Endothelial cell of umbilical vein (primary cell): Measurements from ENCODE around the gene SBK1. TPM values are rescaled to one million over a fixed set of nuclear protein-coding genes. Genes with fewer than 3 reads are reported as not detected.

Source experiments
- BruUV-seq: library from RNA; stranded (reverse); fragments of 400-500 nt; replicated peaks from 2 replicates; lab custom pipeline; 2021; lab: Mats Ljungman, UMichigan
- CTCF ChIA-PET: fragments of 300-600, 350-600 bp; sonication (Branson Sonifier 250); formaldehyde crosslinking; loops from one replicate; lab custom pipeline; 2021; ENCODE audit warnings: antibody characterized with exemption, inconsistent platforms; lab: Charles Lee
- POLR2A ChIA-PET: fragments of 300-600, 350-600 bp; sonication (Branson Sonifier 250); formaldehyde crosslinking; loops from one replicate; lab custom pipeline; 2021; ENCODE audit warnings: antibody characterized with exemption, inconsistent platforms; lab: Charles Lee
- DNase-seq: peaks from one replicate; pipeline ENCODE4 v3.0.0-alpha.2; 2011; ENCODE audit warnings: low read depth, low spot score
- FAIRE-seq: peaks from 2 replicates; lab custom pipeline; 2011; peaks lifted over from hg19 to GRCh38; lab: Jason Lieb, UNC
- H2AFZ ChIP-seq: 2 replicates; pipeline ENCODE4 v1.6.0; 2012; ENCODE audit warnings: low read depth, low read length, control low read depth, inconsistent platforms
- H3K27ac ChIP-seq: 2 replicates; pipeline ENCODE4 v1.5.1; 2011; ENCODE audit warnings: low read depth, mild to moderate bottlenecking, control low read depth, low read length, moderate library complexity; ENCODE audit not compliant: insufficient read depth
- H3K27me3 ChIP-seq, 2 experiments: 2 replicates each; pipeline versions ENCODE4 v1.6.0 to v1.6.1; 2011; ENCODE audit warnings: low read length in 2 of 2, mixed read lengths in 1 of 2; ENCODE audit not compliant: control insufficient read depth in 2 of 2, insufficient read depth in 2 of 2
- H3K36me3 ChIP-seq, 2 experiments: 2 replicates in 1 of 2; 3 replicates in 1 of 2; pipeline ENCODE4 v1.5.1; 2011; ENCODE audit warnings: low read length in 2 of 2, mild to moderate bottlenecking in 1 of 2, moderate library complexity in 1 of 2; ENCODE audit not compliant: control insufficient read depth in 2 of 2, insufficient read depth in 2 of 2; ENCODE audit errors: extremely low read depth in 1 of 2
- H3K4me1 ChIP-seq: 3 replicates; pipeline ENCODE4 v1.5.1; 2011; ENCODE audit warnings: mild to moderate bottlenecking, low read length; ENCODE audit not compliant: control insufficient read depth, insufficient read depth; ENCODE audit errors: extremely low read depth
- H3K4me2 ChIP-seq: 2 replicates; pipeline ENCODE4 v1.6.1; 2011; ENCODE audit warnings: low read length, control low read depth, mixed read lengths; ENCODE audit not compliant: insufficient read depth
- H3K4me3 ChIP-seq, 3 experiments: fragments of 200-600 bp in 1 of 3; sonication (generic), shearing (Covaris generic) in 1 of 3; replicated peaks in 1 of 3; 2 replicates each; pipeline ENCODE4 v1.5.1; 2011 to 2016; ENCODE audit warnings: control low read depth in 3 of 3, low read length in 3 of 3, mild to moderate bottlenecking in 2 of 3, inconsistent platforms in 1 of 3, low read depth in 1 of 3, moderate library complexity in 1 of 3; ENCODE audit not compliant: insufficient read depth in 1 of 3
- H3K79me2 ChIP-seq: 2 replicates; pipeline ENCODE4 v1.6.0; 2012; ENCODE audit warnings: low read length, inconsistent platforms; ENCODE audit not compliant: control insufficient read depth, insufficient read depth
- H3K9ac ChIP-seq: replicated peaks from 2 replicates; pipeline ENCODE3; 2011; ENCODE audit warnings: low read length, control low read depth; ENCODE audit not compliant: insufficient read depth; ENCODE audit errors: extremely low read depth
- H3K9me1 ChIP-seq: replicated peaks from 3 replicates; pipeline ENCODE4 v1.6.0; 2011; ENCODE audit warnings: mild to moderate bottlenecking, low read length; ENCODE audit not compliant: control insufficient read depth, insufficient read depth; ENCODE audit errors: extremely low read depth
- H3K9me3 ChIP-seq: replicated peaks from 2 replicates; pipeline ENCODE4 v1.5.1; 2012; ENCODE audit warnings: low read length, inconsistent platforms; ENCODE audit not compliant: control insufficient read depth, insufficient read depth
- H4K20me1 ChIP-seq: replicated peaks from 2 replicates; pipeline ENCODE3; 2011; ENCODE audit warnings: mild to moderate bottlenecking, low read length; ENCODE audit not compliant: control insufficient read depth, insufficient read depth; ENCODE audit errors: extremely low read depth
- CTCF ChIP-seq, 2 donors: IDR thresholded peaks; 1 replicate in 1 of 2; 2 replicates in 1 of 2; pipeline ENCODE4 v1.5.1; 2011; ENCODE audit warnings: low read length in 2 of 2, mild to moderate bottlenecking in 2 of 2, moderate library complexity in 2 of 2, control low read depth in 1 of 2, inconsistent platforms in 1 of 2, low read depth in 1 of 2; ENCODE audit not compliant: insufficient read depth in 1 of 2; ENCODE audit errors: extremely low read depth in 1 of 2
- EZH2 ChIP-seq: IDR thresholded peaks from 2 replicates; pipeline ENCODE4 v1.6.1; 2012; ENCODE audit warnings: borderline replicate concordance, low read depth, mild to moderate bottlenecking, moderate library complexity, low read length, inconsistent platforms; ENCODE audit not compliant: severe bottlenecking
- FOS ChIP-seq: IDR thresholded peaks from 2 replicates; pipeline ENCODE4 v1.6.1; 2011; ENCODE audit warnings: mild to moderate bottlenecking, low read length, moderate library complexity, borderline replicate concordance; ENCODE audit not compliant: insufficient read depth
- GATA2 ChIP-seq: IDR thresholded peaks from 2 replicates; pipeline ENCODE4 v1.7.0; 2011; ENCODE audit warnings: low read depth, mild to moderate bottlenecking, moderate library complexity, mixed read lengths, low read length; ENCODE audit not compliant: insufficient read length, insufficient read depth
- JUN ChIP-seq: IDR thresholded peaks from 2 replicates; pipeline ENCODE4 v1.6.1; 2011; ENCODE audit warnings: borderline replicate concordance, low read depth; ENCODE audit not compliant: insufficient read length, insufficient read depth
- MAX ChIP-seq: IDR thresholded peaks from 2 replicates; pipeline ENCODE4 v1.6.1; 2011; ENCODE audit not compliant: insufficient read depth, insufficient read length
- MYC ChIP-seq: IDR thresholded peaks from one replicate; pipeline ENCODE4 v1.6.1; 2011; ENCODE audit warnings: mild to moderate bottlenecking, low read depth, low read length
- POLR2A ChIP-seq: IDR thresholded peaks from 2 replicates; pipeline ENCODE4 v1.6.1; 2012; ENCODE audit warnings: low read depth, mild to moderate bottlenecking, control low read depth, low read length
- POLR2AphosphoS5 ChIP-seq: IDR thresholded peaks from 2 replicates; pipeline ENCODE4 v1.6.1; 2012; ENCODE audit warnings: low read depth, mild to moderate bottlenecking, control low read depth, low read length, moderate library complexity; ENCODE audit not compliant: insufficient read depth
- dilution Hi-C: fragments of 300-500 bp; cut with MboI; formaldehyde crosslinking; loops from one replicate; pipeline ENCODE4 v1.15.0; 2019; ENCODE audit warnings: low sequenced_read_pairs; ENCODE audit not compliant: extremely low pct_ligation_motif_present
- intact Hi-C: fragments of 100-400 bp; cut with micrococcal nuclease; formaldehyde crosslinking; loops from one replicate; pipeline ENCODE4 v1.10.0; 2022
- polyA plus RNA-seq, 4 experiments: library from polyadenylated mRNA; depleted of rRNA in 3 of 4; stranded (reverse) in 3 of 4; unstranded in 1 of 4; fragments of >200 nt; gene quantifications; 2 replicates each; pipeline versions ENCODE4 v1.2.1 to v1.2.3, GENCODE V29; 2011 to 2012; ENCODE audit warnings: missing spikeins in 1 of 4
- total RNA-seq: library from RNA; stranded (reverse); gene quantifications from 2 replicates; pipeline ENCODE4 v1.2.3, GENCODE V29; 2021

SBK1 gene
- total and polyA plus RNA-seq, 2 donors (not counting 3 experiments of a cell fraction or from before 2014, with no cell fraction given) = 0.19 to 0.51 TPM

GRCh38 chr16:28288114-28288513 lies 4.2 kb upstream of the SBK1 start:
- Histone ChIP-seq H3K4me3 (no peak overlapping the region), H3K4me1 (peaks cover 5% of the 10 kb centered on the region), H3K79me2 (no peaks in the 10 kb centered on the region), H3K9ac (no peak overlapping the region), H3K4me2 (no peak overlapping the region), H3K9me1 (no peaks in the 10 kb centered on the region), H2AFZ (no peak overlapping the region), H3K27me3 (peaks cover 2 to 7% of the 10 kb centered on the region in 2 experiments), H3K27ac (no peak overlapping the region), H3K36me3 (no peaks in the 10 kb centered on the region), H4K20me1 (no peaks in the 10 kb centered on the region), H3K9me3 (no peaks in the 10 kb centered on the region)
- no peak for TF ChIP-seq MAX
- no peak for TF ChIP-seq MYC
- TF ChIP-seq POLR2AphosphoS5 = no peak
- TF ChIP-seq GATA2 = no peak
- no peak for TF ChIP-seq EZH2
- TF ChIP-seq FOS = no peak
- TF ChIP-seq CTCF (IDR thresholded peaks at IDR 0.05; ENCODE audit: extremely low read depth in 1 of 2, insufficient read depth in 1 of 2, low read depth in 1 of 2, low read length in 2 of 2) = no peak
- no peak for TF ChIP-seq JUN
- TF ChIP-seq POLR2A = no peak
- dilution Hi-C loops (no loop called here), intact Hi-C loops (no loop called here)
- BruUV-seq = no TSS peak
- CTCF ChIA-PET = interaction anchor here (1.2 to 1.6 kb wide), 2 partner anchors 10 to 28 kb away, joined by 3 to 6 read pairs; no protein-coding TSS in a partner anchor
- DNase-seq (no peak), FAIRE-seq (no peak)
- POLR2A ChIA-PET = no interaction called here
